SKM-1 (cell line): ENCODE results near the gene TFDP1.

Experiments
- DNase-seq: peaks from one replicate; lab custom pipeline; 2025; ENCODE audit not compliant: unreplicated experiment; lab: John Stamatoyannopoulos, UW

TFDP1 gene

DNA sequence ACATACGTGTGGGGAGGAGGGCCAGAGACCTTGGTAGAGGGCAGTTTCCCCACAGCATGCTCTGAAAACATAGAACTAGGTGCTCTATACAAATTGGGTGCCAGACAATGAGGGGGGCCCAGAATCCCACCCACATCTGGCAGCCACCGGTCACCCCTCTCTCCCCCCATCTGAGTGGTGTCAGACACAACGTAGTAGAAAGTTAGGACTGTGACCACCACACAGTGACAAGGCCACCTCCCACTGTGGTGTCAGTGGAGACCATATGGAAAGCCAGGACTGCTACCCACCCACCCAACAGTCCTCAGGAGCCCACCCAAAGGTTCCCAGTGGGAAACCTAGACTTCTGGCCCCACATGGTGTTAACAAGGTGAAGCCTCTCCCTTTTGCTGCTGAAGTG, 75.5 kb downstream of the TFDP1 start:
- no peak for DNase-seq

DNA sequence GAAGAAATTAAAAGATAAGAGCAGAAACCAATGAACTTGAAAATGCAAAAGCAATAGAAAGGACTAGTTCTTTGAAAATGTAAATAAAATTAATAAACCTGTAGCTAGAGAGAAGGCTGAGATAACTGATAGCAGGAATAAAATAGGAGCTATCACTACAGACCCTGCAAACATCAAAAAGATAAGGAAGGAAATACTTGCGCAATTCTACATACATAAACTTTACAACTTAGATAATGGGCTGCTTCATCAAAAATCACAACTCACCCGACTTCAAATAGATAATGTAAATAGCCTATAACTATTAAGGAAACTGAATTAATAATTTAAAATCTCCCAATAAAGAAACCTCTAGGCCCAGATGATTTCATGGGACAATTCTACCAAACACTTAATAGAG, 77.0 kb downstream of the TFDP1 start:
- DNase-seq, result no peak

DNA sequence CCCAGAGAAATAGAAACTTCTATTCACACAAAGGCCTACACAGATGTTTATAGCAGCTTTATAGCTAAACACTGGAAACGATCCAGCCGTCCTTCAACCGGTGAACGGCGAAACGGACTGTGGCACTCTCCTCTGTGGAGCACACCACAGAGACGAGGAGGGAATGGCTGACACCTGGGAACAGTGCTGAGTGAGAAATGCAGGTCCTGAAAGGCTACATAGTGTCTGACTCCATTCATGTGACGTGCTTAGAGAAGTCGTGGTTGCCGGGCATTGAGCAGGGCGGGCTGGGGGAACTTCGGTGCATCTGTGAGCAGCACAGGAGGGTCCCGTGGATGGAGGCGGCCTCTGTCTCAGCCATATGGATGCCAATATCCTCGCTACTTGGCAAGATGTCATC, 79.4 kb downstream of the TFDP1 start:
- DNase-seq, result no peak

DNA sequence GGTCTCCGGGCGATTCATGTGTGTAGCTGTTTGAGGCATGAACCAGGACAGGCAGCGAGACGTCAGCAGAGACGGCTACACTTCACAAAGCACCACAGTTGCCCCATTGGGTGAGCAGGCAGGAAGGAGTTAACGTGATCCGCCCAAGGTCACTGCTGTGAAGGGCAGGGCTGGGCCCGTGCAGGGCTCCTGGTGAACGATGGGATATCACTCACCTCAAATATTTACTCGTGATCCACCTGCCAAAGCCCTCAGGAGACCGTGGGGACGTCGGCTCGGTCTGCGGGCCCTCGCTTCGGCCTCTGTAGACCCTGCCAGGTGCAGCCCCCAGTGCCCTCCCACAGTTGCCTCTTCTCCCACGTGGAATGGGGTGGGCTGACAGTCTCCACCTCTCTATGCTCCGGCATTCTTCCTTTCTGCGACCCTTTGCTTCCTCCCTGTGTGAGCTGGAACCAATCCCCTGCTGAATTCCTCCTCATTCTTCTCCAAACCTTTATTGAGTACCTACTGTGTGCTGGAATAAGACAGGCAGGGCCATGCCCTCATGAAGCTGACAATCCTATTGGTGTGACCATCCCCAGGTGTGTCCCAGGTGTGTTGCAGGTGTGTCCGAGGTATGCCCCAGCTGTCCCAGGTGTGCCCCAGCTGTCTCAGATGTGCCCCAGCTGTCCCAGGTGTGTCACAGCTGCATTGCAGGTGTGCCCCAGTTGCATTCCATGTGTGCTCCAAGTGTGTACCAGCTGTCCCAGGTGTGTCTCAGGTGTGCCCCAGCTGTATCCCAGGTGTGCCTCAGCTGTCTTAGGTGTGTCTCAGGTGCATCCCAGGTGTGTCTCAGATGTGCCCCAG, 80.4 kb downstream of the TFDP1 start:
- no peak for DNase-seq

DNA sequence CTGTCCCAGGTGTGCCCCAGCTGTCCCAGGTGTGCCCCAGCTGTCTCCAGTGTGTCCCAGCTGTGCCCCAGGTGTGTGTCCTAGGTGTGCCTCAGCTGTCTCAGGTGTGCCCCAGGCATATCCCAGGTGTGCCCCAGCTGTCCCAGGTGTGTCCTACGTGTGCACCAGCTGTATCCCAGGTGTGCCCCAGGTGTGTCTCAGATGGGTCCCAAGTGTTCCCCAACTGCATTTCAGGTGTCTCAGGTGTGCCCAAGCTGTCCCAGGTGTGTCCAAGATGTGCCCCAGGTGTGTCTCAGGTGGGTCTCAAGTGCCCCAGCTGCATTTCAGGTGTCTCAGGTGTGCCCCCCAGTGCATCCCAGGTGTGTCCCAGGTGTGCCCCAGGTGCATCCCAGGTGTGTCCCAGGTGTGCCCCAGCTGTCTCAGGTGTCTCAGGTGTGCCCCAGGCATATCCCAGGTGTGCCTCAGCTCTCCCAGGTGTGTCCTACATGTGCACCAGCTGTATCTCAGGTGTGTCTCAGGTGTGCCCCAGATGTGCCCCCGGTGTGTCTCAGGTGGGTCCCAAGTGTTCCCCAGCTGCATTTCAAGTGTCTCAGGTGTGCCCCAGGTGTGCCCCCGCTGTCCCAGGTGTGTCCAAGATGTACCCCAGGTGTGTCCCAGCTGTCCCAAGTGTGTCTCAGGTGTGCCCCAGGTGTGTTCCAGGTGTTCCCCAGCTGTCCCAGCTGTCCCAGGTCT, 81.2 kb downstream of the TFDP1 start:
- DNase-seq, result no peak

DNA sequence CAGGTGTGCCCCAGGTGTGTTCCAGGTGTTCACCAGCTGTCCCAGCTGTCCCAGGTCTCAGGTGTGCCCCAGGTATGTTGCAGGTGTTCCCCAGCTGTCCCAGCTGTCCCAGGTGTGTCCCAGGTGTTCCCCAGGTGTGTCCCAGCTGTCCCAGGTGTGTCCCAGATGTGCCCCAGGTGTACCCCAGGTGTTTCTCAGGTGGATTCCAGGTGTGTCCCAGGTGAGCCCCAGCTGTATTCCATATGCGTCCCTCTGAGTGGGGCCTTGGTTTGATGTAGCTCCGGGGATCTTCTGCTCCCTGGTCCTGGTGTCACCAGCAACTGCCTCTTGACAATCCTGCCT, 81.7 kb downstream of the TFDP1 start:
- DNase-seq, result no peak

DNA sequence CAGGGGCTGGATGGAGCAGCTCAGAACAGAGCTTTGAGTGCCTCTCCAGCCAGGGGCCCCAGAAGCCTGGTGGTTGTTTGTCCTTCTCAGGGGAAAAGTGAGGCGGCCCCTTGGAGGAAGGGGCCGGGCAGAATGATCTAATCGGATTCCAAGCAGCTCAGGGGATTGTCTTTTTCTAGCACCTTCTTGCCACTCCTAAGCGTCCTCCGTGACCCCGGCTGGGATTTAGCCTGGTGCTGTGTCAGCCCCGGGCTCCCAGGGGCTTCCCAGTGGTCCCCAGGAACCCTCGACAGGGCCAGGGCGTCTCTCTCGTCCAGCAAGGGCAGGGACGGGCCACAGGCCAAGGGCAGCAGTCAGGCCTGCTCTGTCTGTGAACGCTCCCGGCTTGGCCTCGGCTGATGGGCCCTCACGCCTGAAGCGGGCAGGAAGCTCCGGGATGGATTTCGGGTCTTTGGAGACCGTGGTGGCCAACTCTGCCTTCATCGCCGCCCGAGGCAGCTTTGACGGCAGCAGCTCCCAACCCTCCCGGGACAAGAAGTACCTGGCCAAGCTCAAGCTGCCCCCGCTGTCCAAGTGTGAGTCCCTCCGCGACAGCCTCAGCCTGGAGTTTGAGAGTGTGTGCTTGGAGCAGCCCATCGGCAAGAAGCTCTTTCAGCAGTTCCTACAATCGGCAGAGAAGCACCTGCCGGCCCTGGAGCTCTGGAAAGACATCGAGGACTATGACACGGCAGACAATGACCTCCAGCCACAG, 82.6 kb downstream of the TFDP1 start, which contains the start of gene GRK1:
Gene GRK1, plus strand, starts transcription at position 269 of the 751 bp plus-strand sequence. Its CDS starts 168 bp downstream, at position 437.
- DNase-seq, result no peak

DNA sequence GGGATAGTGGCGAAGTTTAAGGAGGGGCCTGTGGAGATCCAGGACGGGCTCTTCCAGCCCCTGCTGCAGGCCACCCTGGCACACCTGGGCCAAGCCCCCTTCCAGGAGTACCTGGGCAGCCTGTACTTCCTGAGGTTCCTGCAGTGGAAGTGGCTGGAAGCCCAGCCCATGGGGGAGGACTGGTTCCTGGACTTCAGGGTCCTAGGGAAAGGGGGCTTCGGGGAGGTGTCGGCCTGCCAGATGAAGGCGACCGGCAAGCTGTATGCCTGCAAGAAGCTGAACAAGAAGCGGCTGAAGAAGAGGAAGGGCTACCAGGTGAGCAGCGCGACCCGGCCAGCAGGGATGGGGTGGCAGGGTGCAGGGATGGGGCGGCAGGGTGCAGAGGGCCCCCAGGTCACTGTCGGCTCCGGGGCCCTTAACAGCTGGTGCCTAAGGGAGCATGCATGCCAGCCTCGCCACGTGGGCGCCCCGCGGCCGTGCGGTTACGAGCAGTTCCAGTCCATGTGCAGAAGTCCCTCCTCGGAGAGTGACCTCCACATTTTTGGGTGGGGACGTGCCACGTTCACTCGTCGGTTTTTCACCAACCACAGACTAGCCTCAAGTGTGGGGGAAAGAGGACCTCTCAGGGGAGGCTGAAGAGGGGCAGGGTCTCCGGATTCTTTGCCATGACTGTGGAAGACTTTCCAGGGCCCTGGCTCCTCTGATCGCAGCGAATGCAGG, 83.4 kb downstream of the TFDP1 start:
- DNase-seq, result no peak

DNA sequence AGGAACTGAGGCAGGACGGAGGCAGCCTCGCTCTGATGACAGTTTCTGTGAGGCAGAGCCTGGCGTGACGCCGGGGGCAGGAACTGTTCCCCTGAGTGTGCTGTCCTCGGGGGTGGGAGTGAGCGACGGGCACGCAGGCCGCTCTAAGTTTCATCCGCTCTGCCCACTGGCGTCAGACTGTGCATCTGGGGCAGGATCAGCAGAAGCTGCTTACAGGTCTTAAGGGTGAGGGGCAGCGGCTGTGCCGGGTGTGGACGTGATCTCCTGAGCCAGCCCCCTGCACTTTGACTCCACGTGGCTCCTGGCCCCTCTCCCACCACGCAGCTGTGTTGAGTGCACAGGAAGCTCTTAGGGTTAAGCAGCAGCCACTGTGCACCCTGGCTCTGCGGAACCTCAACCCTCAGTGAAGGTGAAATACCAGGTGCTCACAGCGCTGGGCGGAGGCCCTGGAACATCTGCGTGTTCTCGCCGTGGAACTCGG, 84.0 kb downstream of the TFDP1 start:
- DNase-seq, result no peak

DNA sequence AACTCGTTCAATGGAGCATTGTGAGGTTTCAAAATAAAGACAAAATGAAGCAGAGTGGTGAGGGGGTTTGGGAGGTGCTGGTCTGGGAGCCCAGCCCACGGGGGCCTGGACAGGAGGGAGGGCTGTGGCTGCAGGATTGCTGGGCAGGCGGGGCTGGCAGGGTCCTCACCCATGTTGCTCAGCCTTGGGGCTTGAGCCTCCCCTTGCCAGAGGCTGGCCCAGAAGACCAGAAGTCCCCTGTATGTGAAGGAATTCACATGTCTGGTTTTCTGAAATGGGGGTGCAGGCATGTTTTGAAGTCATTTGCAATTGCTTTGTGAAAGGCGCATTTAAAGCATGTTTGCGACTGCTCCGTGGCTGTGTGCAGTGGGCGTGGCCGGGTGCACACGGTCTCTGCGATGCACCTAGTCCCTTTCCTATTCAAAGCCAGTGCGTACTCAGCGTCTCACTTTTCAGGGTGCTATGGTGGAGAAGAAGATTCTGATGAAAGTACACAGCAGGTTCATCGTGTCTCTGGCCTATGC, 84.7 kb downstream of the TFDP1 start:
- no peak for DNase-seq

DNA sequence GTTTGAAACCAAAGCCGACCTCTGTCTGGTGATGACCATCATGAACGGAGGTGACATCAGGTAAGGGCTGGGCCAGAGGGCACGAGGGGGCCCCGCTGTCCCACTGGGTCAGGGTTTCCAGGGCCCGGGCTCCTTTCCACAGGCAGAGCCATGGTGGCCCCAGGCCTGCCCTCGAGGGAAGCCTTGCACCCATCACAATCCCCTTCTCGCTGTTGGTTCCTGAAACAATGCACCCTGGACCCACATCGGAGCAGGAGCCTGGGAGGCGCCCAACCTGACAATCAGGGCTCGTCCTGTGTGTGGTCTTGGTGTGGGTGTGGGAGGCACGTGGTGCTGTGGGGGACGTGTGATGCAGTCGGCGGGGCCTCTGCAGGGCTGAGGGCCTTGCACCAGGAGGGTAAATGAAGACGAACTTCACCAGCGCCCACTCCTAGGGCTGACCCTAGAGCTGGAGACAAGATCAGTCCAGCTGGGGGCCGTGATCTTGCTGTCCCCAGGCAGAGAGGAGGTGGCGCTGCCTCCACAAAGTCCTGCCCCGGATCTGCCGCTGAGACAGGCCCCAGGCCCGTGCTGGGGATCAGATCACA, 85.3 kb downstream of the TFDP1 start:
- DNase-seq, result no peak

DNA sequence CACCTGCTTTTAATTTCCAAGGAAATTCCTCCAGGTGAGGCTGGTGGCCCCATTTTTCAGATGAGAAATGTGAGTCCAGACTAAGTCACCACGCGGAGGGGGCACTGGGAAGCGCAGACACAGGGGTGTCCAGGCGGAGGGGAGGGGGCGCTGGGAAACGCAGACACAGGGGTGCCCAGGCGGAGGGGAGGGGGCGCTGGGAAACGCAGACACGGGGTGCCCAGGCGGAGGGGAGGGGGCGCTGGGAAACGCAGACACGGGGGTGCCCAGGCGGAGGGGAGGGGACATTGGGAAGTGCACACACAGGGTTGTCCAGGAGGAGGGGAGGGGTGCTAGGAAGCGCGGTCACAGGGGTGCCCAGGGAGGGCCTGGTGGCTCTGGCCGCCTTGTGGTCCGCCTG, 86.0 kb downstream of the TFDP1 start:
- no peak for DNase-seq

DNA sequence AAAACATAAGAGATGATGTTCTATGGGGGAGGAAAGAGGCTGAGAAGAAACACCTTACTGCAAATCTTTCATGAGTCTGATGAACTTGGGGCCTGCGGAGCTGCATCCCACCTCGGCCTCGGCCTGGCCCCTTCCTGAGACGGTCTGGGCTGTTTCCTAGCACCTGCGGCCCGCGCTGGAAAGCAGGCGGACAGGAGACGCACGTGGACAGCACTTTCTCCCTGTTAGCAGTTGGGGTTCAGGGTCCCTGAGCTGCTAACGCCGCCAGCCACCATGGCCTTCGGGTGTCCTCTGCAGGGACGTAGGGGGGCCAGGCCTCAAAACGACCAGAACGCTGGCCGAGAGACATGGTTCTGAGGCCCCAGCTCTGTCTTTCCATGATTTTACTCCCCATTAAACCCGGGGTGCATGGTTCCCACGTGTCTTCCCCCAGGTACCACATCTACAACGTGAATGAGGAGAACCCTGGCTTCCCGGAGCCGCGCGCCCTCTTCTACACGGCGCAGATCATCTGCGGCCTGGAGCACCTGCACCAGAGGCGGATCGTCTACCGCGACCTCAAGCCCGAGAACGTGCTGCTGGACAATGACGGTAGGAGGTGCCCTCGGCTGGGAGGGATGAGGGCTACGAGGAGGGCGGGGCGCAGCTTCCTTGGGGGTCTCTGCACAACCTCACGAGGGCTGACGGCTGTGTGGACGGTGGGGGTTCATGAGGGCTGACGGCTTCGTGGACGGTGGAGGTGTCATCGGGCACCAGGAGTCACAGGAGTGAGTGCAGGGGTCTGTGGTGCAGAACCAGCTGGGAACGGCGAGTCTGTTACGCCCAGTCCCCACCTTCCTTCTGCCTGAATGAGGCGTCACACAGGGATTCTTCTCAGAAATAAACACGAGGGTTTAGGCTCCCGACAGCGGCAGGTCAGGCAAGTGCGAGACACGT, 86.8 kb downstream of the TFDP1 start:
- no peak for DNase-seq

DNA sequence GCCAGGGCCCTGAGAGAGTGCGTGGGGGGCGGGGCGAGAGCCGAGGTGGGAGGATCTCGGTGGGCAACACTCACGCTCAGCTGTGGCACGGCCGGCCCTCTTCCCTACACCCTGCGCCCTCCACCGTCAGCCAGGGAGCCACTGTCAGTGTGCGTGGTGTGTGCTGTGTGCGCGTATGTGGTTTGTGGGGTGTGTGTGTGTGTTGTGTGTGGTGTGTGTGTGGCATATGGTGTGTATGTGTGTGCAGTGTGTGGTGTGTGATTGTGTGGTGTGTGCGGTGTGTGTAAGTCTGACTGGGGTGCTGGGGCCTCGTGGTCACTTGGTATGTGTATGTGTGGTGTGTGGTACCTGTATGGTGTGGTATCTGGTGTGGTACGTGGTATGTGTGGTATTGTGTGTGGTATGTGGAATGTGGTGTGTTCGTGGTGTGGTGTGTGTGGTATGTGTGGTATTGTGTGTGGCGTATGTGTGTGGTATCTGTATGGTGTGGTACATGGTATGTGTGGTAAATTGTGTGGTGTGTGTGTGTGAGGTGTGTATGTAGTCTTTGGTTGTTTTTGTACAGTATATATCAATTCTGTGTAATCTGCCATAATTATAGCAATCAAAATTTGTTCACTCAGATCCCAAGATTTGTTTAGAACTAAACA, 87.6 kb downstream of the TFDP1 start:
- no peak for DNase-seq
